Ishikawa (cell line): ENCODE data around the gene OS9.

Source experiments
- CEBPB ChIP-seq: IDR thresholded peaks from 2 replicates; pipeline ENCODE4 v1.6.1; 2012
- EGR1 ChIP-seq: IDR thresholded peaks from 2 replicates; pipeline ENCODE4 v1.6.1; 2012
- RAD21 ChIP-seq: IDR thresholded peaks from 2 replicates; pipeline ENCODE4 v1.6.1; 2012; ENCODE audit warnings: low read depth
- ZBTB7A ChIP-seq: IDR thresholded peaks from 2 replicates; pipeline ENCODE4 v1.6.1; 2012; ENCODE audit warnings: low read depth

GRCh38 chr12:57767876-57768275 is 73.9 kb downstream of the OS9 start:
- TF ChIP-seq CEBPB (no peak), RAD21 (no peak), EGR1 (no peak), ZBTB7A (no peak)
